ENCODE measurements around the gene WNT9B. TPM values are rescaled to one million over a fixed set of nuclear protein-coding genes. Genes with fewer than 3 reads are reported as not detected.
"Not testable (repeated sequence)": the region's sequence is repeated elsewhere in the genome, so short reads cannot be mapped to it uniquely, and the experiment has no call there.

WNT9B gene
- total RNA-seq, 1 donor from 2014 or later = 0.74 TPM

DNA sequence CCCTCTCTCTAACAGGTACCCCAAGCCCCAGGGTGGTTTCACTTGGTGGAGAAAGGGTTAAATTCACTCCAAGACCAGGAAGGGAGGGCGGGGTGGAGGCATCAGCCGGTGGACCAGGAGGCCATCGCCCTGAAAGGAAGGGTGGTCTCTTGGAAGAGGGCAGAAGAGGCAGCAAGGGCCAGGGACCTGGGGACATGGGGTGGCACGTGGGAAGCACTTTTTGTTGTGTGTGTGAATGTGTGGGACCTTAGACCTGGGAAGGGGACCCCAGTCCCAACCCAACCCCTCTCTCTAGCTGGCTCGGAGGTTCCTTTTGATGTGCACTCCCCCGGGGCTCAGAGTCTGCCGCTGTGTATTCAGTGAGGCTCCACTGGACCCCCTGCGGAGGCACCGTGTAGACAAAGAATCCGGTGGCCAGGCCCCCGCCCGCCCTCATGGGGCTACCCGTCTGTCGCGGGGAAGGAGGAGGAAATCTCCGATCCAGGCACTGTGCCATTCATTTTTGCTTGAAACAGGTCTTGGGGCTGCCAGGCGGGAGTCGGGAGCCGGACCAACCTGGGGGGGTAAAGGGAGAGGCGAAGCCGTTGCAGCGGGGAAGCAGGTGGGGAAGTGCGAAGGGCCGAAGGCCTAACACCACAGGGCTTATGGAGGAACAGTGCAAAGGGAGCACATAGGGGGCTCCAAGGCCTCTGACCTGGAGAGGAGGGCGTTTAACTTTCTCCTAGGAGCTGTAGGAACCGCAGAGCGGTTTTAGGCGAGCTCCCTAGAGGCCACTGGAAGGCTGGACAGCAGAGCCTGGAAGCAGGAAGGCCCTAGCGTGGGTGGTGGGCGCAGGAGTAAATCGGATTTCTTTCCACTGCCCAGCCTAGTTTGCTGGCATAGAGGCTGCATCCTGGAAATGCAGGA is 29.6 kb upstream of the WNT9B start:
- DNase-seq (ENCODE audit: low spot score) = no peak

DNA sequence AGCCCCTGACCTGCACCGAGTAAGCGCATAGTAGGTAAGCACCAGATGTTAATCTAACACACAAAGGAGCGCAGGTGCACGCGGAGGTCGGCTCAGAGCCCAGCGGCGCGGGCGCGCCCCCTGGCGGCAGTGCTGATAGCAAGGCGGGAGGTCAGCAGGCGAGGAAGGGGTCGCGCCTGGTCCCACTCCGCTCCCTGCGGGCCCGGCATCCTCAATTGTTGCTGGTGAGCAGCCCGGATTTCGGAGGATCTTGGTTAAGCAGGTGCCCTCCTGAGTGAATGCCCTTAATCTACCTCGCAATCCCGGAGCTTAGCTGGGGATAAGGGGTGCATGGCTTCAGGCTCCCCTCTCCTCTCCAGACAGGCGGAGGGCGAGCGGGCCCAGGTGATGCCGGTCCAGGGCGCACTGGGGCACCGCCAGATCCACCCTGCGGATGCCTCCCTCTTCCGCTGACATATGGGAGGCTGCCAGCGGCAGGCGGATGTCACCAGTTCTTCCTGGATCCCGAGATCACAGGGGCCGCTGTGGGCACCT is 28.9 kb upstream of the WNT9B start:
- no peak for DNase-seq (ENCODE audit: low spot score)

DNA sequence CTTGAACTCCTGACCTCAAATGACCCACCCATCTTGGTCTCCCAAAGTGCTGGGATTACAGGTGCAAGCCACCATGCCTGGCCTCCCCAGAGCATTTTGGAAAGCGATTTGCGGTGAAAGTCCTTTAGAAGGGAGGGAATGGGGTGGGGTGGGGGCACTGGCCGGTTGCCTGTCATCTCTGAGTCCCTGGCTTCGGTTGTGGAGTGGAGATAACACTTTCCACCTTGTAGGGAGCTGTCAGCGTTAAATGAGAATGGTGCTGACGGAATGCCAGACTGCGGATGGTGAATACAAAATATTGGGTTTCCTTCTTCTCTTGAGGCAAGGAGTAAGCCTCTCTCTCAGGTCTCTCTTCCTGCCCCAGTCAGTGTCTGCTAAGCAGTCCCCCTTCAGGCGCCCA is 27.7 kb upstream of the WNT9B start:
- DNase-seq (ENCODE audit: low spot score) = no peak

DNA sequence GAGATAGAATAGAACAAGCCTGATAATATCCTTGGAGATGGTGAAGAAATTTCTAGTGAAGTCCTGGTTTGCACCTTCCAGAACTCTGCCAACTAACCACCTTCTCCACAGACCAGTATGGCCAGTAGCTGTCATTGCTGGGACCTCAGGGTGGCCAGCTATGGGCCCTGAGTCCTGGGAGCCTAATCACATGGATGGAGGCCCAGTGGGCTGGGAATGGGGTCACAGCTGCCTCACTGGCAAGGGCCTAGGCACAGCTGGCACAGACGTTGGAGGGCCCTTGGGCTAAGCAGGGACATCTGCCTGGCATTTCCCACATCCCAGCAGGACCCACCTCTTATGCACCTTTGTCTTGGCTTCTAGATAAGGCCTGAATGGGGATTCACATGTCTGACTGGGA is 25.3 kb upstream of the WNT9B start:
- no peak for DNase-seq (ENCODE audit: low spot score)

DNA sequence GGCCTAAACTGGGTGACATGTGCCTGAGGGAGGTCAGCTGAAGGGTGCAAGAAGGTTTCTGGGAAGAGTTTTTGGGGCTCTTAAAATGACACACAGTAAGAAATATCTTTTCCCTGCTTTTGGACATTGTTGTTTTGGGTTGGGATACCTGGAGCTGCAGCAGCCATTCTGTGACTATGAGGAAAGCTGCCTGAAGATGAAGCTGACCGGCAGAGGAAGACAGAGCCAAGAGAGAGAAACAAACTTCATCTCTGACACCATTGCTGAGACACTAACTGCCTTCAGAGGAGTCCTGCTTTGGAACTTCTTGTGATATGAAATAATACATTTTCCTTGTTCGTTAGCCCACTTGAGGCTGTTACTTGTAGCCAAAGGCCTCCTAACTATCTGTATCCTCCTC is 24.1 kb upstream of the WNT9B start:
- DNase-seq (ENCODE audit: low spot score) = no peak

DNA sequence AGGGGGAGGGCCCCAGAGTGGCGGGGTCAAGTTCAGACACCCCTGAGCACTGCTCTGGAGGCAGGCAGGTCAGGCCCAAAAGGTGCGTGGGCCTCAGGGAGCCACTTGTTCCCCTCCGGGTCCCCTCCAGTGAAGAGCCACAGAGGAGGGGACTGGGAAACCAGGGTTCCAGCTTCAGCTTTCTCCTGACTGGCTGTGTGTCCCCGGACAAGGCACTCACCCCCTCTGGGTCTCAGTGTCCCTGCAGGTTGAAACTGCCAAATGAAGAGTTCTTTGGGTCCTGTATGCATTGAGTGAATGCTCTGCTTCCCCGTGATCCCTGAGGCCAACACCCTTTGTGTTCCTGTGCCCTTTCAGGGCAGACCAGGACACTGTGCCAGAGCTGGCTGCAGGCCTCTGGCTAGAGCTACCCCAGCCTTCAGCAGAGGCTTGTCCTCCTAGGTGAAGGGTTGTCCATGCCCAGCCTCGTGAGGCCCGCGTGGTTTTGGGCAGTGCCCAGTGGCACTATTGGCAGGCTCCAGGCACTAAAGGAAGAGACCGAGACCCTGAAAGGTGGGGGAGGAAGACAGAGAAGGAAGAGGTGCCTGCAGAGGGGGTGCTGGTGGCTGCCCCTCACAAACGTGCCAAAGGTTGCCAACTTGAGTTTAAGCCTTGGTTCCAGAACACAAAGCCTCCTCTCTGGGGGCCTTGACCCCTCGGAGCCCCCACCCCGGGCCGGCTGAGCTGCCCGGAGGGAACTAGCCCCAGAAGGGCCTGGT is 19.6 kb upstream of the WNT9B start:
- no peak for DNase-seq (ENCODE audit: low spot score)

DNA sequence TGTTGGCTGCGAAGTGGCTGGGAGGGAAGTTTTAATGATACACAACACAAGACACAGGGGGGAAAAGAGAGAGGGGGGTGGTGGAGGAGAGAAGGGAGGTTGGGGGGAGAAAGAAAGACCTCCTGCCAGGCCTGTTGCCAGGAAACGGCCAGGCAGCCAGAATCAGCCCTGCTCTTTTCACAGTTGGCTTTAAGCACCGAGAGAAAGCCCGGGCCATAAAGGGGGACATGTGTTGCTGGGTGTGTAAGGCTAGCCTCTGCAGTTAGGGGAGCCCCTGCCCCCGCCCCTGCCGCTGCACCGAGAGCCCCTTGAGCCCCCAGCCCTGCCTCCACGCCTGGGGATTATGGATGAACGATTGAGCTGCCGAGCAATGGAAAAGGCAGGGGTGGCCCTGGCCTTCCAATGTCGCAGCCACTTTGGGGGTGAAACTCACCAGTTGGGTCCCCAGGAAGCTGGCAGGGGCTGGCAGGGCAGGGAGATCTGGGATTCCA is 19.0 kb upstream of the WNT9B start:
- DNase-seq (ENCODE audit: low spot score) = no peak

DNA sequence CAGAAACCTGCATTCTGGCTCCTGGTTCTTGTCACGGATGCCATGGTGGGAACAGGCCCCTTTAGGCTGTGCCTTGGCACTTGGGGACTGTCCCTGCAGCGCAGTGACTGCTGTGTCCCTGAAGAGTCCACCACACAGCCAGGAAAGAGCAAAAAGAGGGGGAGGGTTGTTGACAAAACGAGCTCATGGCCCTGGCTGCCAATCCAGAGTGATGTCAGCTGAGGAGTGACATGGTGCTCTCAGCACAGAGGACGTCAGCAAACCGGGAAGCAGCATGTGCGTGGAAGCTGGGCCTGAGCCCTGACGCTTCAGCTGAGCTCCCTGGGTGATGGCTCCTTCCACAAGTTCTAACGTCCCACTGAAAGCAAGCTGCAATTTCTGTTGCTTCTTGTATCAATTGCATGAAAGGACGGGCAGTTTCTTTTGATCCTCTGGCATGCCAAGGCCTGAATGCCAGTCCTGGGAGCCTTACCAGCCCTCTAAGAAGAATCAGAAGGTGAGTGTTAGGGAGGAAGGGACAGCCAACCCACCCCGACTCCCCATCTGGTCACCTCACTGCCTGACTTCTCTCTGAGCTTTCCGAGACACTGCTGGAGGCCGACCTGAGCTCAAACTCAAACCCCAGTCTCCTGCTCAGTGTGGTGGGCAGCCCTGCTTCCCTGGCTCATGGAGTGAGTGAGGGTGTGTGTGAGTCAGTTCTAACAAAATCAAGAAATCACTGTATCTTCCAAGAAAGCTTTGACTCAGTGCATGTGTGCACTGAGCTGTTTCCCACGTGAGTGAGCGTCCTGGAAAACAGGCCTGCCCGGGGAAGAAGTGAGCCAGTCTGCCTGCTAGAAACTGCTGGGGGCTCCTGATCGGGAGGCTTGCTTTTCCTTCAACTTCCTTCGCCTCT is 18.2 kb upstream of the WNT9B start:
- no peak for DNase-seq (ENCODE audit: low spot score)

DNA sequence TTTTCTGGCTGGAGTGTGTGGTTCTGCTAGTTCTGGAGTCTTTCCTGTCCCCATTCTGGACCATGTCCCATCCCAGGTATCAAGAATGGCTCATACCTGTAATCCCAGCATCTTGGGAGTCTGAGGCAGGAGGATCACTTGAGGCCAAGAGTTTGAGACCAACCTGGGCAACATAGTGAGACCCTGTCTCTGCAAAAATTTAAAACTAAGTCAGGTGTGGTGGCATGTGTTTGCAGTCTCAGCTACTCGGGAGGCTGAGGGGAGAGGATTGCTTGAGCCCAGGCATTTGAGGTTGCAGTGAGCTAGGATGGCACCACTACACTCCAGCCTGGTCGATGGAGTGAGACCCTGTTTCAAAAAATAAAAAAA is 17.6 kb upstream of the WNT9B start:
- no peak for DNase-seq (ENCODE audit: low spot score)

DNA sequence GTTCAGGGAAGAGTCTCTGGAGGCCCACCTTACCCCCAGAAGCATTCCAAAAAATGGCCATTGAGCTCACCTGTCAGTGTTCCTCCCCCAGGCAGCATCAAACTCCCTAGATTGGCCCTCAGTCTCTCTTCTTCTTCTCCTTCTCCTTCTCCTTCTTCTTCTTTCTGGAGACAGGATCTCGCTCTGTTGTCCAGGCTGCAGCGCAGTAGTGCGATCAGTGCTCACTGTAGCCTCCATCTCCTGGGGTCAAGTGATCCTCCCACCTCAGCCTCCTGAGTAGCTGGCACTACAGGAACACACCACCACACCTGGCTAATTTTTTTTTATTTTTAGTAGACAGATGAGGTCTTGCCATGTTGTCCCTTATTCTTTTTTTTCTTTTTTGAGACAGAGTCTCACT is 16.5 kb upstream of the WNT9B start:
- DNase-seq (ENCODE audit: low spot score) = no peak

DNA sequence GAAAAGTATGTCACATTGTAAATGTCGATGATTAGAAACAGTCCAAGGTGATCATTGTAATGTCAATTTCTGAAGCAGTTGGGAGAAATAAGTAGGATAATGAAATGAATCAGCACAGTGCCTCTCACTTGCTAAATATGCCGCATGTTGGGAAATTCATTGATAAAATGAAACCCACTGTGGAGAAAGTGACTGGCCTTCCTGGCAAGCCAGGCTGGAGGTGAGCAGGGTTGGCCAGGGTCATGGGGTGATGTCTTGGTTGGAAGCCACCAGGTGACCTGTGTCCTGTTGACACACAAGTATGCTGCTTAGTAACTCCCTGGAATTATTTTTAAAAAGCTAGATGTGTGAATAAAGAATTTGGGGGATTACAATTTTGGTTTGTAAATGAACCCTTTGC is 14.9 kb upstream of the WNT9B start:
- no peak for DNase-seq (ENCODE audit: low spot score)

DNA sequence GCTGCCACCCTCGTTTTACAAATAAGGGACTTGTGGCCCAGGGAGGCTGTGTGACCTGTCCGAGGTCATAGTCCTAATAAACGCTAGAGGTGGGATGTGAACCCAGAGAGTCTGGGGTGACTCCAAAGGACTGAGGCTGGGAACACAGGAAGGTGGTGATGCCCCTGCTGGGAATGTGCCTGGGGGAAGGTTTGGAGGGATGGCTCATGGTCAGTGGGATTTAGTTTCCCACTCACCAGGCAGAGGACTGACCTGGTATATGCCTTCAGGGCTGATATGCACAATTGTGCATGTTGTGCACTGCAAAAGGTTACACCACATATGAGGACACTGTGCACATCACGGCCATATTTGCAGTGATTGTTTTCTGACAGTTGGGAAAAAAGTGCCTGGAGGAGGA is 13.9 kb upstream of the WNT9B start:
- no peak for DNase-seq (ENCODE audit: low spot score)

DNA sequence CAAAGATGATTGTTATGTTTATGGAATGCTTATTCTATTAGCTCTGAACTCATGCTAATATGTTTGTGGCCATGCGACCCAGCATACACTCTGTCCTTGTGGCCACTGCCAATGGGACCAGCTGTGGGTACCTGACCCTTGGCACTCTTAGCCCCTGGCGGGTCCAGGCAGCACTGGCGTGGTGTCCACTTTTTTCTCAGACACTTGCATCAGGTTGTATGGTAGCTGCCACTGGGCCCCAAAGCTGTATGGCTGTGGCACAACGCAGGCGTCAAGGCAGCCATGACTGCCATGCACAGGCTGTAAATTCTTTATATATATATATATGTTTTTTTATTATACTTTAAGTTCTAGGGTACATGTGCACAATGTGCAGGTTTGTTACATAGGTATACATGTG is 12.2 kb upstream of the WNT9B start:
- DNase-seq (ENCODE audit: low spot score) = no peak

DNA sequence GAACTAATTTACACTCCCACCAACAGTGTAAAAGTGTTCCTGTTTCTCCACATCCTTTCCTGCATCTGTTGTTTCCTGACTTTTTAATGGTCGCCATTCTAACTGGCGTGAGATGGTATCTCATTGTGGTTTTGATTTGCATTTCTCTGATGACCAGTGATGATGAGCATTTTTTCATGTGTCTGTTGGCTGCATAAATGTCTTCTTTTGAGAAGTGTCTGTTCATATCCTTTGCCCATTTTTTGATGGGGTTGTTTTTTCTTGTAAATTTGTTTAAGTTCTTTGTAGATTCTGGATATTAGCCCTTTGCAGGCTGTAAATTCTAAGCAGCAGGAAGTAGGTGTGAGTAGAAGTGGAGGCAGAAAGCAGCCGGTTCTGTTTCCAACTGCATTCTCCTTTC is 10.8 kb upstream of the WNT9B start:
- DNase-seq (ENCODE audit: low spot score) = not testable (repeated sequence)

DNA sequence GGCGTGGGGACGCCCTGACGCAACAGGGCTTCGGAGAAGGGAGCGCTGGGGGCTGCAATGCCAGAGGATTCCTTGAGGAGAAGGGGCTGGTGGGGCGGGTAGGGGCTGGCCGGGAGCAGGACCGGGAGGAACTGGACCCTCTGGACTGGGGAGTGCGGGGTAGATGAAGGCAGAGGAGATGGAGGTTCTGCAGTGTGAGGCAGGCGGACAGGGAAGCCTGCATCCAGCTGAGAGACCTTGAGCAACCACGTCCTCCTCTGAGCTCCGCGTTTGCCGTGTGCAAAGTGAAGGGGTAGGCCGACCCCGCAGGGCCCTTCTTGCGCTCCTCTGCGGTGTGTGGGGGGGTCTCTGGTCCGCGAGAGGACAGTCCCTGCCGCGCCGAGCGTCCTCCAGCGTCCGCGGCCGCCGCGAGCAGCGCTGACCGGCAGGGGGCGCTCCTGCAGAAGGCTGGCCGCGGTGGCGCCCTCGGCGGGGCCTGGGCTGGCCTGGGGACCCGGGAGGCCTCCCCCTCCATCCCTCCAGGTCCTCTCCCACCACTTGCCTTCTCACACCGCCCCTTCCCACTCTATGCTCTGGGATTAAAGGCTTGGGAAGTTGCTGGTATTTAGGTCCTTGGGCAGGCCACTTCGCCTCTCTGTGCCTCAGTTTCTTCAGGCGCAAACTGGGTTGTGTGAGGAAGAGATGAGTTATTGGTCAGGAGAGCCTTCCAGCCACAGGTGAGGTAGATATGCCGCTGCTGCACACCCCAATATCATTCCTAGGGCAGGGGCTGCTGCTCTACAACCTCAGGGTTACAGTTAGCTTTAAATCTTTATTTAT is 9.6 kb upstream of the WNT9B start:
- DNase-seq (ENCODE audit: low spot score) = no peak

DNA sequence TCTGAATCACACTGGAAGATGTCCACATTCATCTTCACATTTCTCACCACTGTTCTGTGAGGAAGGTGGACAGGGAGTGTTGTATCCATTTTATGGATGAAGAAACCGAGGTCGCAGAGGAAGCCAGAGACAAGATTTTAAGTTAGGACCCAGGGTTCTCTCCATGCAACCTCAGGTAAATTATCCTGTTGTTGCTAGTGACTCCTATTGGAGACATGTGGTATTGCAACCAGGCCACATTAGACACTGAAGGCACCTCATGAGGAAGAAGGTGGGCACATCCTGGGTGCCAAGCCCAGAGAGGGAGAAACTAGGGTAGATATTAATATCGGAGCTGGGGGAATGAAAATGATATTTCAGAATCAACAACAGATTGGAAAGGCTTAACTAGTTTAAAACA is 8.5 kb upstream of the WNT9B start:
- DNase-seq (ENCODE audit: low spot score) = no peak

DNA sequence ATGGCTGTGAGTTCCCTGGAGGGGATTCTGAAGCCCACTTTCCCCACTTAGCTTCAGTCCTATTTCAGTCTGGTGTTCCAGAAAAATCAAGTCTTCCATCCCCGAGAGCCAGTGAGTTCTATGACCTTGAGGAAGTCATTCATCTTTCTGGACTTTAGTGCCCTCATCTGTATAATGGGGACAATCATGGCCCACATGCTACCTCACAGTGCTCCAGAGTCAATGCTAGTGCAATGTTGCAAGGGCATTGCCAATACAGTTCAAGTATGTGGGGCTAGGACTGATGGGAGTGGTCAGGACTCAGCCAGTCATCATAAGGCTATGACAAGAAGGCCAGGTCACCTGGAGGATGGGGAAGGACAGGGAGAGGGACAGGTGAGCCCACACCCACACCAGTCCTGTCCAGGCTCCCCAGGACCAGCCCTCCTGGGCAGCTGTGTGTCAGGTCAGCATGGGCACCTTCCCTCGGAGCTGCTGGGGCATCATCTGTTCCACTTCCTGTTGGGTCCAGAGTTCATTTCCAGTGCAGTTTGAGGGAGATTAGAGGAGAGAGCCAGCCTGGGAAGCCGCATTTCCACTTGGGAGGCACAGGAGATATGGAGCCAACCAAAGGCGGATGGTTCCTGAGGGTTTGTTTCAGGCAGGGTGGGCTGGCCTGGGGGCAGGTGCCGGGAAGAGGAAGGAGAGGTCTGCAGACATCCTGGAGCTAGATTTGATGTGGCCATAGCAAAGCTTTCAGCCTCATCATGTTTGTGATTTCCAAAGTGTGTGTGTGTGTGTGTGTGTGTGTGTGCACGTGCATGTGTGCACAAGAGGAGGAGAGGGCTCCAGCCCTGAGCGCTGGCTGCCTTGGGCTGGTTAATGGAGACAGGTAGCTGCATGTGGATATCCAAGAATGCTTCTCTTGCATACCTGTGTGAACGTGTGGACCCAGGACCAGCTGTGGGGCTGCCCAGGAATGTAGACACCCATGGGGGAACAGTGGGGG is 3.9 kb upstream of the WNT9B start:
- no peak for DNase-seq (ENCODE audit: low spot score)

DNA sequence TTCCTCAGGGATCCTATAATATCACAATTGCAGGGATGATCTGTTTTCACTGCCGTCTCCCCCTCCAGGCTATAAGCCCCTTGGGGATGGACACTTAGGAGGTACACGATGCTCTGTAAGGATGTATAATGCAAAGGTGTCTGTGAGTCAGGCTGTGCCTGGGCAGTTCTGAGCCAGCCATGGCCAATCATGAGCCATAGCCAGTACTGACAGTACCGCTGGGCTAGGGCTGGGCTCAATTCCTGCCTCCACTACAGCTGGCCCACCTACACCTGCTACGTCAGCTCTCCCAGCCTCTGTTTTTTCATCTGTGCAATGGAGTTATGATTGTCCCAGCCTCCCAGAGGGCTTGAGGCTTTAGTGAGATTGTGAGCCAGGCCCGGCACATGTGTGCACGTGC is 2.8 kb upstream of the WNT9B start:
- no peak for DNase-seq (ENCODE audit: low spot score)

DNA sequence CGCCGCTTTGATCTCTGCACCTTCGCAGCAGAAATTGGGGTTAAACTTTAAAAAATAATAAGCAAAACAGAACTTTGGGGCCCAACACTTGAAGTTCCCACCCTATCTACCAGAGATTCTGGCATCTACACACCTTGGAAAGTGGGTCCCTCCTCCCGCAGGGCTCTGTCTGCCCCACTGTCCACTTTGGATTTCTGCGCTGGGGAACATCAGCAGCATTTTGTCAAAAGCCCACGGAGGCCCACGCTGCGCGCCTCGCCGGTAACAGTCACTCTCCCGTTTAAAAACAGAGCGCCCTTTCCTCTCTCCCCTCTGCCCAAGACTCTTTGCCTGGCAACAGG is 725 bp upstream of the WNT9B start:
- DNase-seq (ENCODE audit: low spot score) = no peak

Data from mesenteric fat pad (tissue), 1 donor.